ENCODE results near the gene P2RY14. TPM values are rescaled to one million over a fixed set of nuclear protein-coding genes. Genes with fewer than 3 reads are reported as not detected.

P2RY14 gene
- total and polyA plus RNA-seq, 2 of the 13 experiments (the other 11 are each of a cell fraction or from before 2014, with no cell fraction given): not detected

- TF ChIP-seq, protein P1, sequence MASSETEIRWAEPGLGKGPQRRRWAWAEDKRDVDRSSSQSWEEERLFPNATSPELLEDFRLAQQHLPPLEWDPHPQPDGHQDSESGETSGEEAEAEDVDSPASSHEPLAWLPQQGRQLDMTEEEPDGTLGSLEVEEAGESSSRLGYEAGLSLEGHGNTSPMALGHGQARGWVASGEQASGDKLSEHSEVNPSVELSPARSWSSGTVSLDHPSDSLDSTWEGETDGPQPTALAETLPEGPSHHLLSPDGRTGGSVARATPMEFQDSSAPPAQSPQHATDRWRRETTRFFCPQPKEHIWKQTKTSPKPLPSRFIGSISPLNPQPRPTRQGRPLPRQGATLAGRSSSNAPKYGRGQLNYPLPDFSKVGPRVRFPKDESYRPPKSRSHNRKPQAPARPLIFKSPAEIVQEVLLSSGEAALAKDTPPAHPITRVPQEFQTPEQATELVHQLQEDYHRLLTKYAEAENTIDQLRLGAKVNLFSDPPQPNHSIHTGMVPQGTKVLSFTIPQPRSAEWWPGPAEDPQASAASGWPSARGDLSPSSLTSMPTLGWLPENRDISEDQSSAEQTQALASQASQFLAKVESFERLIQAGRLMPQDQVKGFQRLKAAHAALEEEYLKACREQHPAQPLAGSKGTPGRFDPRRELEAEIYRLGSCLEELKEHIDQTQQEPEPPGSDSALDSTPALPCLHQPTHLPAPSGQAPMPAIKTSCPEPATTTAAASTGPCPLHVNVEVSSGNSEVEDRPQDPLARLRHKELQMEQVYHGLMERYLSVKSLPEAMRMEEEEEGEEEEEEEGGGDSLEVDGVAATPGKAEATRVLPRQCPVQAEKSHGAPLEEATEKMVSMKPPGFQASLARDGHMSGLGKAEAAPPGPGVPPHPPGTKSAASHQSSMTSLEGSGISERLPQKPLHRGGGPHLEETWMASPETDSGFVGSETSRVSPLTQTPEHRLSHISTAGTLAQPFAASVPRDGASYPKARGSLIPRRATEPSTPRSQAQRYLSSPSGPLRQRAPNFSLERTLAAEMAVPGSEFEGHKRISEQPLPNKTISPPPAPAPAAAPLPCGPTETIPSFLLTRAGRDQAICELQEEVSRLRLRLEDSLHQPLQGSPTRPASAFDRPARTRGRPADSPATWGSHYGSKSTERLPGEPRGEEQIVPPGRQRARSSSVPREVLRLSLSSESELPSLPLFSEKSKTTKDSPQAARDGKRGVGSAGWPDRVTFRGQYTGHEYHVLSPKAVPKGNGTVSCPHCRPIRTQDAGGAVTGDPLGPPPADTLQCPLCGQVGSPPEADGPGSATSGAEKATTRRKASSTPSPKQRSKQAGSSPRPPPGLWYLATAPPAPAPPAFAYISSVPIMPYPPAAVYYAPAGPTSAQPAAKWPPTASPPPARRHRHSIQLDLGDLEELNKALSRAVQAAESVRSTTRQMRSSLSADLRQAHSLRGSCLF (CRISPR knock-in tag; IDR thresholded peaks at IDR 0.05; ENCODE audit: borderline replicate concordance): no peak
- TF ChIP-seq ZNF609 (CRISPR knock-in tag; IDR thresholded peaks at IDR 0.05; ENCODE audit: borderline replicate concordance) (peak; percentile 50; the same call in 1 of the 2 replicates), TARDBP (CRISPR knock-in tag; IDR thresholded peaks at IDR 0.05) (peak; percentile 56; the same call in 1 of the 2 replicates), BCL6 (CRISPR knock-in tag; IDR thresholded peaks at IDR 0.05) (peak; percentile 74), HMG20A (CRISPR knock-in tag; IDR thresholded peaks at IDR 0.05; ENCODE audit: borderline replicate concordance) (peak; percentile 86), MYC (CRISPR knock-in tag; IDR thresholded peaks at IDR 0.05; ENCODE audit: borderline replicate concordance) (no peak), HNRNPLL (IDR thresholded peaks at IDR 0.05; ENCODE audit: low read depth, low read length, poor library complexity, severe bottlenecking) (no peak), SOX13 (IDR thresholded peaks at IDR 0.05) (peak; percentile 97), SOX13 (CRISPR knock-in tag; conservative IDR thresholded peaks at IDR 0.05 in 1 of 2, IDR thresholded peaks at IDR 0.05 in 1 of 2) (peak in 1 of 2 experiments; percentile 99; a peak in 2 of 4 replicates), ZNF878 (CRISPR knock-in tag; IDR thresholded peaks at IDR 0.05) (peak; percentile 50; the same call in 1 of the 2 replicates), FOXA1 (IDR thresholded peaks at IDR 0.05) (peak; percentile 69), FOXA1 (CRISPR knock-in tag; IDR thresholded peaks at IDR 0.05) (peak; percentile 87), ELF3 (CRISPR knock-in tag; IDR thresholded peaks at IDR 0.05) (peak; percentile 64), GATAD1 (CRISPR knock-in tag; IDR thresholded peaks at IDR 0.05) (peak; percentile 51; the same call in 1 of the 2 replicates), PHF5A (CRISPR knock-in tag; IDR thresholded peaks at IDR 0.05; ENCODE audit: low read depth, unreplicated experiment) (peak; percentile 14), SMAD3 (CRISPR knock-in tag; IDR thresholded peaks at IDR 0.05) (peak; percentile 22; the same call in 1 of the 2 replicates), ZNF607 (CRISPR knock-in tag; IDR thresholded peaks at IDR 0.05; ENCODE audit: borderline replicate concordance) (0 out of 2 replicates have a peak, but pooled peaks have one; percentile 43), MIXL1 (CRISPR knock-in tag; IDR thresholded peaks at IDR 0.05) (peak; percentile 31; the same call in 1 of the 2 replicates), ZNF292 (CRISPR knock-in tag; IDR thresholded peaks at IDR 0.05; ENCODE audit: borderline replicate concordance, low read depth) (peak; percentile 45; the same call in 1 of the 2 replicates)
- TF ChIP-seq, protein P2, sequence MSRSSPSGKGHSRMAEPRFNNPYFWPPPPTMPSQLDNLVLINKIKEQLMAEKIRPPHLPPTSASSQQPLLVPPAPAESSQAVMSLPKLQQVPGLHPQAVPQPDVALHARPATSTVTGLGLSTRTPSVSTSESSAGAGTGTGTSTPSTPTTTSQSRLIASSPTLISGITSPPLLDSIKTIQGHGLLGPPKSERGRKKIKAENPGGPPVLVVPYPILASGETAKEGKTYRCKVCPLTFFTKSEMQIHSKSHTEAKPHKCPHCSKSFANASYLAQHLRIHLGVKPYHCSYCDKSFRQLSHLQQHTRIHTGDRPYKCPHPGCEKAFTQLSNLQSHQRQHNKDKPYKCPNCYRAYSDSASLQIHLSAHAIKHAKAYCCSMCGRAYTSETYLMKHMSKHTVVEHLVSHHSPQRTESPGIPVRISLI (CRISPR knock-in tag; IDR thresholded peaks at IDR 0.05; ENCODE audit: borderline replicate concordance): peak; percentile 78
Measured at GRCh38 chr3:151178208-151178845, 100.0 kb downstream of the P2RY14 start (continued).

All from HepG2 (cell line).